Measurements from ENCODE around the gene CARS1. TPM values are rescaled to one million over a fixed set of nuclear protein-coding genes. Genes with fewer than 3 reads are reported as not detected.

Gene CARS1
- total and polyA plus RNA-seq, 2 experiments from 2014 or later: 72.9 to 95.9 TPM

- Mint-ChIP-seq H3K4me1 (peaks cover 29% of the 10 kb centered on the region), H3K27ac (peak within 1 kb of the TSS; percentile 99), H3K9me3 (no peaks in the 10 kb centered on the region), H3K4me3 (peak within 1 kb of the TSS; percentile 95), H3K27me3 (ENCODE audit: insufficient read depth, low read depth, poor library complexity) (peaks cover 8% of the 10 kb centered on the region), H3K36me3 (ENCODE audit: low read depth) (peaks cover 11% of the 10 kb centered on the region)
- peaks cover 44% of the 10 kb centered on the region for H3K79me2 ChIP-seq (replicated peaks; ENCODE audit: insufficient read depth)
- peaks cover 38% of the 10 kb centered on the region for H3K4me1 ChIP-seq (ENCODE audit: insufficient read depth)
- H2AFZ ChIP-seq: peak within 1 kb of the TSS; percentile 84
- DNase-seq (ENCODE audit: low spot score): peak; percentile 99
- H3F3A ChIP-seq (replicated peaks; ENCODE audit: low read depth): peaks cover 19% of the 10 kb centered on the region
- H3K36me3 ChIP-seq (ENCODE audit: insufficient read depth): no peaks in the 10 kb centered on the region
- peak within 1 kb of the TSS; percentile 99 for H3K4me3 ChIP-seq
- H3K27me3 ChIP-seq (ENCODE audit: insufficient read depth): no peaks in the 10 kb centered on the region
- peak within 1 kb of the TSS; percentile 98 for H3K4me2 ChIP-seq
- H3K27ac ChIP-seq (ENCODE audit: low read depth): peak within 1 kb of the TSS; percentile 93
- peaks cover 37% of the 10 kb centered on the region for H4K20me1 ChIP-seq (replicated peaks; ENCODE audit: insufficient read depth)
- TF ChIP-seq CREB1 (CRISPR knock-in tag; IDR thresholded peaks at IDR 0.05; ENCODE audit: low read depth) (peak; percentile 41; the same call in 1 of the 2 replicates), ZNF462 (CRISPR knock-in tag; IDR thresholded peaks at IDR 0.05) (no peak), ETS1 (IDR thresholded peaks at IDR 0.05) (0 out of 2 replicates have a peak, but pooled peaks have one; percentile 31), ZNF331 (CRISPR knock-in tag; IDR thresholded peaks at IDR 0.05; ENCODE audit: low read depth) (no peak), POLR2AphosphoS5 (IDR thresholded peaks at IDR 0.05; ENCODE audit: low read depth) (peak; percentile 86)
- ATAC-seq: peak; percentile 80
- no peaks in the 10 kb centered on the region for H3K9me2 ChIP-seq (ENCODE audit: insufficient read depth)
These were observed 64.8 kb downstream of the CARS1 start, which contains the start of gene NAP1L4 for GRCh38 chr11:2992234-2992996. TSS of gene NAP1L4 (minus strand) at chr11:2992329. CDS start at chr11:2979220, 13,109 bp downstream.

All from GM23338 (cell line).